Neural cell (in vitro differentiated cells): Measurements from ENCODE around the gene ABCF2. TPM values are rescaled to one million over a fixed set of nuclear protein-coding genes. Genes with fewer than 3 reads are reported as not detected.

Experiments used
- H2AFZ ChIP-seq: fragments of 200-600, 300-800 bp; sonication (generic), shearing (Covaris generic); 2 replicates; pipeline ENCODE4 v1.6.0; 2014; ENCODE audit warnings: low read depth, mild to moderate bottlenecking, antibody characterized with exemption, low read length, moderate library complexity
- H3F3A ChIP-seq: fragments of 200-600 bp; shearing (Covaris generic); 2 replicates; pipeline ENCODE4 v1.6.1; 2016; ENCODE audit warnings: mild to moderate bottlenecking, moderate library complexity, mixed read lengths, antibody characterized with exemption, low read length; ENCODE audit not compliant: insufficient read depth, poor library complexity, severe bottlenecking
- H3K27ac ChIP-seq: fragments of 200-600, 300-800 bp; sonication (generic), shearing (Covaris generic); 2 replicates; pipeline ENCODE4 v1.5.1; 2014; ENCODE audit warnings: mild to moderate bottlenecking, low read length, moderate library complexity
- H3K27me3 ChIP-seq: fragments of 300-800, 200-600 bp; sonication (generic), shearing (Covaris generic); 2 replicates; pipeline ENCODE4 v1.6.0; 2014; ENCODE audit warnings: mild to moderate bottlenecking, low read depth, low read length, moderate library complexity; ENCODE audit not compliant: insufficient read depth
- H3K36me3 ChIP-seq: fragments of 300-800, 200-600 bp; sonication (generic), shearing (Covaris generic); 2 replicates; pipeline ENCODE4 v1.5.1; 2014; ENCODE audit warnings: mild to moderate bottlenecking, antibody characterized with exemption, low read length, moderate library complexity; ENCODE audit not compliant: insufficient read depth
- H3K4me2 ChIP-seq: fragments of 300-800, 200-600 bp; sonication (generic), shearing (Covaris generic); 2 replicates; pipeline ENCODE4 v1.6.0; 2014; ENCODE audit warnings: mild to moderate bottlenecking, low read length
- H3K4me3 ChIP-seq: fragments of 300-800, 200-600 bp; sonication (generic), shearing (Covaris generic); 2 replicates; pipeline ENCODE4 v1.5.1; 2014; ENCODE audit warnings: mild to moderate bottlenecking, low read length, moderate library complexity
- H3K79me2 ChIP-seq: fragments of 200-600 bp; shearing (Covaris generic); replicated peaks from 2 replicates; pipeline ENCODE4 v1.6.0; 2014; ENCODE audit warnings: mild to moderate bottlenecking, low read length, moderate library complexity; ENCODE audit not compliant: insufficient read depth
- H3K9ac ChIP-seq: fragments of 300-800, 200-600 bp; sonication (generic), shearing (Covaris generic); 2 replicates; pipeline ENCODE4 v1.6.1; 2016; ENCODE audit warnings: mild to moderate bottlenecking, low read length, mixed read lengths
- H3K9me2 ChIP-seq: fragments of 200-600 bp; shearing (Covaris generic); 2 replicates; pipeline ENCODE4 v1.6.1; 2016; ENCODE audit warnings: mild to moderate bottlenecking, low read length, mixed read lengths; ENCODE audit not compliant: insufficient read depth
- H3K9me3 ChIP-seq: fragments of 200-600, 300-800 bp; sonication (generic), shearing (Covaris generic); 2 replicates; pipeline ENCODE4 v1.6.1; 2016; ENCODE audit warnings: mild to moderate bottlenecking, mixed run types, low read length, moderate library complexity, mixed read lengths
- H4K20me1 ChIP-seq: fragments of 200-600 bp; shearing (Covaris generic); 2 replicates; pipeline ENCODE4 v1.6.1; 2016; ENCODE audit warnings: mild to moderate bottlenecking, mixed run types; ENCODE audit not compliant: insufficient read depth
- CTCF ChIP-seq: fragments of 450-650 bp; IDR thresholded peaks from 2 replicates; pipeline ENCODE4 v1.5.1; 2014; ENCODE audit warnings: antibody characterized with exemption, mild to moderate bottlenecking, moderate library complexity; ENCODE audit not compliant: poor library complexity, severe bottlenecking
- EP300 ChIP-seq: fragments of 450-650 bp; conservative IDR thresholded peaks from 2 replicates; pipeline ENCODE4 v1.6.1; 2014; ENCODE audit warnings: antibody characterized with exemption, mild to moderate bottlenecking, moderate library complexity; ENCODE audit not compliant: poor library complexity, severe bottlenecking
- EZH2 ChIP-seq: fragments of 200-600, 300-800 bp; shearing (Covaris generic), sonication (generic); IDR thresholded peaks from 2 replicates; pipeline ENCODE4 v1.6.1; 2014; ENCODE audit warnings: antibody characterized with exemption, low read length, borderline replicate concordance, mild to moderate bottlenecking; ENCODE audit not compliant: insufficient read depth, poor library complexity, severe bottlenecking
- MXI1 ChIP-seq: fragments of 450-650 bp; conservative IDR thresholded peaks from 2 replicates; pipeline ENCODE4 v1.6.1; 2014; ENCODE audit warnings: antibody characterized with exemption, mild to moderate bottlenecking; ENCODE audit not compliant: poor library complexity, severe bottlenecking
- POLR2AphosphoS5 ChIP-seq: IDR thresholded peaks from 2 replicates; pipeline ENCODE4 v1.6.1; 2012
- RAD21 ChIP-seq: fragments of 450-650 bp; conservative IDR thresholded peaks from 2 replicates; pipeline ENCODE4 v1.6.1; 2014; ENCODE audit warnings: antibody characterized with exemption, mild to moderate bottlenecking, moderate library complexity
- REST ChIP-seq: IDR thresholded peaks from 2 replicates; pipeline ENCODE4 v1.6.1; 2012; ENCODE audit warnings: borderline replicate concordance
- SMC3 ChIP-seq: fragments of 450-650 bp; conservative IDR thresholded peaks from 2 replicates; pipeline ENCODE4 v1.6.1; 2014; ENCODE audit warnings: antibody characterized with exemption, mild to moderate bottlenecking, moderate library complexity; ENCODE audit not compliant: poor library complexity
- TAF1 ChIP-seq: IDR thresholded peaks from 2 replicates; pipeline ENCODE4 v1.6.1; 2012; ENCODE audit warnings: low read depth
- polyA plus RNA-seq: library from polyadenylated mRNA; depleted of rRNA; stranded (reverse); fragments of >200 nt; gene quantifications from 2 replicates; pipeline ENCODE4 v1.2.3, GENCODE V29; 2014

Gene ABCF2
- polyA plus RNA-seq, 1 donor from 2014 or later, result 32.7 TPM

- Histone ChIP-seq H3K4me3 (no peak overlapping the region), H3K27ac (no peak overlapping the region), H2AFZ (no peak overlapping the region), H3K9ac (no peak overlapping the region), H3K79me2 (no peaks in the 10 kb centered on the region), H3K4me2 (no peak overlapping the region), H4K20me1 (no peaks in the 10 kb centered on the region), H3K9me3 (no peaks in the 10 kb centered on the region), H3K9me2 (no peaks in the 10 kb centered on the region), H3F3A (no peaks in the 10 kb centered on the region), H3K36me3 (no peaks in the 10 kb centered on the region), H3K27me3 (no peaks in the 10 kb centered on the region)
- no peak for TF ChIP-seq TAF1
- no peak for TF ChIP-seq POLR2AphosphoS5
- no peak for TF ChIP-seq REST
- TF ChIP-seq RAD21, result no peak
- no peak for TF ChIP-seq EZH2
- TF ChIP-seq EP300, result no peak
- no peak for TF ChIP-seq SMC3
- no peak for TF ChIP-seq MXI1
- no peak for TF ChIP-seq CTCF
Observed at GRCh38 chr7:151255390-151255789, 28.4 kb upstream of the ABCF2 start.

- no peak overlapping the region for H3K27ac ChIP-seq
Observed at GRCh38 chr7:151254851-151255250, 27.8 kb upstream of the ABCF2 start.

GRCh38 chr7:151254316-151254715 is 27.3 kb upstream of the ABCF2 start:
- Histone ChIP-seq H3K27me3 (no peaks in the 10 kb centered on the region), H3K27ac (no peak overlapping the region), H3K9ac (no peak overlapping the region), H3K9me2 (no peaks in the 10 kb centered on the region), H3K79me2 (no peaks in the 10 kb centered on the region), H2AFZ (no peak overlapping the region), H3K36me3 (no peaks in the 10 kb centered on the region), H4K20me1 (no peaks in the 10 kb centered on the region), H3K4me3 (no peak overlapping the region), H3K9me3 (no peaks in the 10 kb centered on the region), H3F3A (no peaks in the 10 kb centered on the region), H3K4me2 (no peak overlapping the region)
- TF ChIP-seq RAD21, result no peak
- TF ChIP-seq MXI1, result no peak
- no peak for TF ChIP-seq EZH2
- TF ChIP-seq CTCF, result no peak
- no peak for TF ChIP-seq SMC3
- TF ChIP-seq EP300, result no peak
- TF ChIP-seq POLR2AphosphoS5, result no peak
- no peak for TF ChIP-seq TAF1
- TF ChIP-seq REST, result no peak

More at GRCh38 chr7:151254851-151255250, 27.8 kb upstream of the ABCF2 start:
- no peak for TF ChIP-seq TAF1
- H4K20me1 ChIP-seq, result no peaks in the 10 kb centered on the region
- no peaks in the 10 kb centered on the region for H3K36me3 ChIP-seq
- H3K4me2 ChIP-seq, result no peak overlapping the region
- no peaks in the 10 kb centered on the region for H3K9me3 ChIP-seq
- H3K9ac ChIP-seq, result no peak overlapping the region
- H3K4me3 ChIP-seq, result no peak overlapping the region
- no peaks in the 10 kb centered on the region for H3F3A ChIP-seq
- no peaks in the 10 kb centered on the region for H3K27me3 ChIP-seq
- H2AFZ ChIP-seq, result no peak overlapping the region
- H3K79me2 ChIP-seq, result no peaks in the 10 kb centered on the region
- H3K9me2 ChIP-seq, result no peaks in the 10 kb centered on the region
